ENCODE data around the gene VIPR1. TPM values are rescaled to one million over a fixed set of nuclear protein-coding genes. Genes with fewer than 3 reads are reported as not detected.
A peak's percentile ranks its signal among the peaks of the same experiment; 100 is the strongest.

The VIPR1 gene
- total RNA-seq, 1 donor from 2014 or later = 0.88 TPM

DNA sequence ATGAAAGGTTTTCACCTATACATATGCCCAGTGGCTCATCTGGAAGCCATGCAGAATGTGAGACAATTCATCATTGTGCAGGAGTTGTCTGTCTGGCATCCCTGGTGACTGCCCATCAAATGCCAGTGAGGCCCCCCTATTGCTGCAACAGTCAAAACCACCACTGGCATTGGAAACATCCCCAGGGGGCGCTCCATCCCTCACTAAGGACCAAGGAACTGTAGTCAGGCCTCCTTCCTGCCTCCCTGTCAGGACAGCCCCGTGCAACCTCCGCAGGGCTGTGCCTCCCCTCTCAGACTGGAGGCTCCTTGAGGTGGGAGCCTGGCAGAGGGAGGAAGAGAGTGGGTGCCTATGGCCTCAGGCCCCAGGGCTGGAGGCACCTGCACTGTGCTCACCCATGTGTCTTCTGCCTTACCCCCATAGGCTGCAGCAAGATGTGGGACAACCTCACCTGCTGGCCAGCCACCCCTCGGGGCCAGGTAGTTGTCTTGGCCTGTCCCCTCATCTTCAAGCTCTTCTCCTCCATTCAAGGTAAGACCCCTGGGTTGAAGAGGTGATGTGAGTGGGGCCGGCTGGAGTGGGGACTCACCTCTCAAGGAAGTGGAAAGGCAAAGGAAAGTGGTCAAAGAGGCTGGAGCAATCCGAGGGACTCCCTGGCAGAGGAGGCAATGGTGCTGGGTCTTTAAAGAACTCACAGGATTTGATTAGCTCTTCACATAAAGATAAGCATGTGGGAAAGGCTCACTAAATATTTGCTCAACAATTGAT is 16.5 kb downstream of the VIPR1 start:
- intact Hi-C loops (cut with micrococcal nuclease) = no loop called here

DNA sequence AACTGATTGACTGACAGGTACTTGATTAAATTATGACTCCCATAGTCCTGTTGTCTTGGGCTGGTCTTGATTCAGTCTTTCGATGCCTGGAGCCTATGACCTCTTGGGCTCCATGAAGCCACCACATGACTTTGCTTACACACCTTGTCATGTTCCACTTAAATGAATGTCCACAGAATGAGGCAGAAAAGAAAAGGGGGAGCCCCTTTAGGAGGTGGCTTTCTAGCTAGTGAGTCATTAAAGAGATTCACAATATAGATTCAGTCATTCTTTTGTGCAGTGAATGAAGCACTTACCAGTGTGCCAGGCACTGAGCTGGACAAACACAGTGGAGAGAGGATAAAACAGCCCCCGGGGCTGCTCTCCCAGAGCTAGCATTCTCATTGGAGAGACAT is 17.1 kb downstream of the VIPR1 start:
- H3K9me3 Mint-ChIP-seq = no peaks in the 10 kb centered on the region

More for the DNA sequence above, 16.5 kb downstream of the VIPR1 start:
- Mint-ChIP-seq H3K27me3 (ENCODE audit: insufficient read depth) (no peaks in the 10 kb centered on the region), H3K4me1 (ENCODE audit: low read depth) (peaks cover 15% of the 10 kb centered on the region), H3K27ac (no peak overlapping the region), H3K4me3 (no peak overlapping the region), H3K36me3 (ENCODE audit: low read depth) (peaks cover 2% of the 10 kb centered on the region), H3K9me3 (no peaks in the 10 kb centered on the region)
- peak; percentile 12 for DNase-seq (ENCODE audit: low spot score)

DNA sequence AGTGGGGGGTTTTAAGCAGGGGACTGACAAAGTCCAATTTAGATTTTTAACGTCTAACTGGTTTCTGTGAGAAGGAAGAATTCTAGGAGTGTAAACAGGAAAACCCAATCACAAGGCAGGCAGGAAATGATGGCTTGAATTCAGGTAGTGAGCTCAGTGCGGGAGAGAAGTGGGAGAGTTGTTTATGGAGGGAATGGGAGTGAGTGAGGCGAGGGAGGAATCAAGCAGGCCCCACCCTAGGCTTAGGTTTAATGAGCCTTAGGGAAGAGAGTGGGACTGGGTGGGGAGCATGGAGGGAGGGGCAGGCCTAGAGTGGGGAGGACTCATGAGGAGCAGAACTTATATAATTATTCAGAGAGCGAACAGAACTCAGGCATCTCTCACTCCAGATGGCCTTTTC is 17.9 kb downstream of the VIPR1 start:
- Mint-ChIP-seq H3K27me3 (ENCODE audit: insufficient read depth) (no peaks in the 10 kb centered on the region), H3K27ac (peak overlapping the region; percentile 19), H3K36me3 (ENCODE audit: low read depth) (peaks cover 2% of the 10 kb centered on the region), H3K4me1 (ENCODE audit: low read depth) (peaks cover 15% of the 10 kb centered on the region), H3K9me3 (no peaks in the 10 kb centered on the region), H3K4me3 (no peak overlapping the region)
- intact Hi-C loops (cut with micrococcal nuclease) = no loop called here
- DNase-seq (ENCODE audit: low spot score) = no peak

More for the DNA sequence above, 17.1 kb downstream of the VIPR1 start:
- Mint-ChIP-seq H3K4me1 (ENCODE audit: low read depth) (peaks cover 15% of the 10 kb centered on the region), H3K4me3 (peak overlapping the region; percentile 24), H3K27ac (no peak overlapping the region), H3K27me3 (ENCODE audit: insufficient read depth) (no peaks in the 10 kb centered on the region), H3K36me3 (ENCODE audit: low read depth) (peaks cover 2% of the 10 kb centered on the region)
- intact Hi-C loops (cut with micrococcal nuclease) = no loop called here
- no peak for DNase-seq (ENCODE audit: low spot score)

DNA sequence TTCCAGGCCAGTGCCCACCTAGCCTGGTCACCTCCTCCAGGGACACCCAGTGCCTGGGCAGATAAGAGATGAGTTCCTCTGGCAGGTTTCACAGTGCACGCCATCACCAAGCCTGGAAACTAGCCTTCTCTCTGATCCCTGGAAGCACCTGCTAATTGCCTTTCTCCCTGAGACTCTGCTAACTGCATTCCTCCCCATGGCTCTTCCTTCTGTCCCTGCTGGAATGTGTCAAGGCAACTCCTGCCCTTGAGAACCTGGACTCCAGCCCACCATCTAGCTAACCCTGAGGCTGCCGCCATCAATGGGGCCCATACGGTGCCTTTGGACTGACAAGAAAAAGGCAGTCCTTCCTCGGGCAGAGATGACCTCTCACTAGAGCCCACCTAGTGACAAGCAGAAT is 18.5 kb downstream of the VIPR1 start:
- H3K27me3 Mint-ChIP-seq (ENCODE audit: insufficient read depth) = no peaks in the 10 kb centered on the region
- no peaks in the 10 kb centered on the region for H3K9me3 Mint-ChIP-seq
- no peak overlapping the region for H3K27ac Mint-ChIP-seq
- peaks cover 2% of the 10 kb centered on the region for H3K36me3 Mint-ChIP-seq (ENCODE audit: low read depth)
- no peak overlapping the region for H3K4me3 Mint-ChIP-seq
- intact Hi-C loops (cut with micrococcal nuclease) = no loop called here
- no peak for DNase-seq (ENCODE audit: low spot score)
- peaks cover 15% of the 10 kb centered on the region for H3K4me1 Mint-ChIP-seq (ENCODE audit: low read depth)

DNA sequence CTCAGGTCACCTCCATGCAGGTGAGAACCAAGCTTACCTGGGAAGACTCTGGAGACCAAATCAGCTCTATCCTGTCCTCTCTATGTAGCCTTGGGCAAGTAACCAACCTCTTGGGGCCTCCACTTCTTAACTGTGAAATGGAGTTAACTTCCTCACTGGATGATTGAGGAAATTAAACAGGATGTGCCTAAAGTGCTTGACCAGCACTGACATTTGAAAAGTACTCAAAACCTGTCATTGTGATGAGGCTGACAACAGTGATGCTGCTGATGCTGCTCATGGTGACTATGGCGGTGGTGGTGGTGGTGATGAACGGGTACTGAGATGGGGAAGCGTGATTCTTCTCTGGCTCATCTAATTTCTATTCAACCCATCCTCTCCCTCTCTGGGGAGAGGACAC is 22.3 kb downstream of the VIPR1 start:
- Mint-ChIP-seq H3K4me1 (ENCODE audit: low read depth) (peaks cover 35% of the 10 kb centered on the region), H3K36me3 (ENCODE audit: low read depth) (peaks cover 2% of the 10 kb centered on the region), H3K27me3 (ENCODE audit: insufficient read depth) (no peaks in the 10 kb centered on the region), H3K4me3 (no peak overlapping the region), H3K9me3 (no peaks in the 10 kb centered on the region), H3K27ac (no peak overlapping the region)
- intact Hi-C loops (cut with micrococcal nuclease) = no loop called here
- no peak for DNase-seq (ENCODE audit: low spot score)

DNA sequence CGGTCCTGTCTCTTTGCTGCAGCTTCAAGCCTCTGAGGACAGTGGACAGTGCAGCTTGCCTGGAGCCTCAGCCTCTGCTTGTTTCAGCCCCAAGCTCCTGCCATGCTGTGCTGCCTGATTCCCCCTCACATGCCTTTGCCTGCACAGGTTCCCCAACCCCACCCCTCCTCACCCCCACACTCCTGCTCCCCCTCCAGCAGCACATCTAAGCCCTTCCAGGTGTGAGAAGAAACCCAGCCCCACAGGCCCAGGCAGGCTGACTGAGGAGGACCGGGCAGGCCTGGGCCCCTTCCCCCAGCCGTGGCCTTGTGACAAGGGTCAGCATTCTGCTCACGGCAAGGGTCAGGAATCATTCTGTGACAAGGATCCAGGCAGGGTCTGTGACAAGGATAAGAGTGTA is 22.8 kb downstream of the VIPR1 start:
- no peak for DNase-seq (ENCODE audit: low spot score)
- no peak overlapping the region for H3K4me3 Mint-ChIP-seq
- H3K27me3 Mint-ChIP-seq (ENCODE audit: insufficient read depth) = no peaks in the 10 kb centered on the region
- H3K36me3 Mint-ChIP-seq (ENCODE audit: low read depth) = peaks cover 5% of the 10 kb centered on the region
- no peaks in the 10 kb centered on the region for H3K9me3 Mint-ChIP-seq
- peaks cover 35% of the 10 kb centered on the region for H3K4me1 Mint-ChIP-seq (ENCODE audit: low read depth)
- intact Hi-C loops (cut with micrococcal nuclease) = no loop called here
- H3K27ac Mint-ChIP-seq = no peak overlapping the region

DNA sequence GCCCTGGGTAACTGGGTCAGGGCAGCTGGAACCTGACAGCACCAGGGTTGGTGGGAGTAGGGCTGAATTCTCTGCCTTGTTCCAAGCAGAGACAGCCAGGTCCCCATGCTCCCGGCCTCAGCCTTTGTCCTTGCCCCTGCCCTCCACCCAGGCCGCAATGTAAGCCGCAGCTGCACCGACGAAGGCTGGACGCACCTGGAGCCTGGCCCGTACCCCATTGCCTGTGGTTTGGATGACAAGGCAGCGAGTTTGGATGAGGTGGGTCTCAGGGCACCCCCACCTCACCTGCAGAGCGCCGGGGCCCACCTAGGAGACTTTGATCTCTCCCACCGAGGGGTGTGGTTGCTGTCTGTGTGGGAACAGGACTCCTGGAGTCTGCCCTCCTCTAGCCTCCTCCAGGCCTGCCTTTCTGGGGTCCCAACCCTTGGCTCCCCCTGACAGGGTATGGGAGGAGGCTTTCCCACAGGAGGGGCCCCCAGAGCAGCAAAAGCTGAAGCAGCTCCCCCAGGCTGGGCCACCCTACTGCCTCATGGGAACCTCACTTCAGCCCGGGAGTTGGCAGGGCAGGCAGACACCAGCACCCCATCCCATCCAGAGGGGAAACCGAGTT is 23.4 kb downstream of the VIPR1 start:
- Mint-ChIP-seq H3K4me3 (no peak overlapping the region), H3K4me1 (ENCODE audit: low read depth) (peaks cover 35% of the 10 kb centered on the region), H3K36me3 (ENCODE audit: low read depth) (peaks cover 6% of the 10 kb centered on the region), H3K27ac (no peak overlapping the region), H3K9me3 (no peaks in the 10 kb centered on the region), H3K27me3 (ENCODE audit: insufficient read depth) (no peaks in the 10 kb centered on the region)
- intact Hi-C loops (cut with micrococcal nuclease) = no loop called here
- DNase-seq (ENCODE audit: low spot score) = no peak

DNA sequence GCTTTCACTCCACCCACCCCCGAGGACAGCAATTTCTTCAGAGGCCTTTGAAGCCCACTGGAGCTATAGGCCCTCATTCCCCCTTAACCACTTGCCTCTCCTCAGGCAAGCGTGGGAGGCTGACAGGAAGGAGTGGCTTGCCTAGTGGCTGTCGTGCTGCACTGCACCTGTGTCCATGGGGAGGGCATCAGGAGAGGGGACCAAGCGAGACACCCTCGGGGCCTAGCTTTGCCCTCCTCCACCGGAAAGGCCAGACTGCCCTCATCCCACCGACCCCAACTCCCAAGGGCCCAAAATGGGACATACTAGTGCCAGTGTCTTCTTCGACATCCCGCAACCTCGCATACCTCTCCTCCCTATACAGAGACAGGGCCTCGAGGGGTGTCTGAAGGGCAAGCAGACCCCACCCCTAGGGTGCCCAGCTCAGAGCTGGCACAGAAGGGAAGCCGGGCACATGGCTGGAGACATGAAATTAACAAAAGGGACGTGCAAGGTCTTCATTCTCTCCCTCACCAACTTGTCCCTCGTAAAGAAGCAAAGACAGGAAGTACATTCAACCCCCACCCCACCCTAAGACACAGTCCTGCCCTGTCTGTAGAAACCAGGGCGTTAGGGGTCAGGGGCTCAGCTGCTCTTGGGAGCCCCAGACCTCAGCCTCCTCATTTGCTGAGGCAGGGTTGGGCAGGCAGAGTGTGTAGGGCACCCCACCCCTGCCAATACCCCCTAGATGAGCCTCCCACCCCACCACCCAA is 24.3 kb downstream of the VIPR1 start:
- Mint-ChIP-seq H3K27me3 (ENCODE audit: insufficient read depth) (no peaks in the 10 kb centered on the region), H3K27ac (peak overlapping the region; percentile 52), H3K36me3 (ENCODE audit: low read depth) (peaks cover 6% of the 10 kb centered on the region), H3K9me3 (no peaks in the 10 kb centered on the region), H3K4me1 (ENCODE audit: low read depth) (peaks cover 38% of the 10 kb centered on the region), H3K4me3 (peak overlapping the region; percentile 51)
- intact Hi-C loops (cut with micrococcal nuclease) = no loop called here
- peak; percentile 15 for DNase-seq (ENCODE audit: low spot score)

DNA sequence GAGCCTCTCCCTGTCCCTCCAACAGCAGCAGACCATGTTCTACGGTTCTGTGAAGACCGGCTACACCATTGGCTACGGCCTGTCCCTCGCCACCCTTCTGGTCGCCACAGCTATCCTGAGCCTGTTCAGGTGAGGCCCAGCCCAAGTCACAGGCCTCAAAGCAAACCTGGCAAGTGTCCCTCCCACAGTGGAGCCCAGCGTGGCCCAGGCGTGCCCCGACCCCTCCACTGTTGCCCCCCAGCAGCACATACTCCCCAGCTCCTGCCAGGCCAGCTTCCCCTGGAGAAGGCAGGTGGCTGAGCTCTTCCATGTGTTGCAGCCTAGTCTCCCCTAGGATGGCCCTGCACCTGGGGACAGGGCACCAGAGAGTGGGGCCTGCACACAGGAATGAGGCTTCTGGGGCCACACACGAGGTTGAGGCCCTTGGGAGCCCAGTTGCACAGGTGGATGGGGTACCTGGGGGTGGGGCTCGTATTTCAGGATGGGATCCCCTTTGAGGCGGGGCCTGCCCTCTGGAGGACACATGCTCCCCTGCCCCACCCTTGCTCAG is 25.0 kb downstream of the VIPR1 start:
- intact Hi-C loops (cut with micrococcal nuclease) = no loop called here
- Mint-ChIP-seq H3K27ac (no peak overlapping the region), H3K9me3 (no peaks in the 10 kb centered on the region), H3K4me1 (ENCODE audit: low read depth) (peaks cover 41% of the 10 kb centered on the region), H3K27me3 (ENCODE audit: insufficient read depth) (no peaks in the 10 kb centered on the region), H3K4me3 (no peak overlapping the region), H3K36me3 (ENCODE audit: low read depth) (peaks cover 6% of the 10 kb centered on the region)
- no peak for DNase-seq (ENCODE audit: low spot score)

DNA sequence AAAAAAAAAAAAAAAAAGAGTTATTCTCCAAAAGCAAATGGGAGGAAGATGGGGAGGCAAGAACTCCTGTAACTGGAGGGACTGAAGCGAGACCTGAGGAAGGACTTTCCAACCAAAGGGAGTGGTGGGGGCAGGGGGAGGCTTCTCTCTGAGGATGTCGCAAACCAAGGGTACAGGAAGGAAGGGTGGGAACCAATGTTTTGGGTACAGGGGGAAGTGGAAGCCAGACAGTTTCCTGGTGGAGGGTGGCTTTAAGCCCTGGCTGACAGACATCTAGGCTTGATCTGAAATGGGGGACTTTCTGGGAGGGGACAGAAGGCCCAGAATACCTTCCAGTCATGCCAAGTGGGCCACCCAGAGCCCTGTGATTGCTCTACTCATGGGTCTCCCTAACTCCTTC is 27.0 kb downstream of the VIPR1 start:
- DNase-seq (ENCODE audit: low spot score) = no peak
- Mint-ChIP-seq H3K27ac (no peak overlapping the region), H3K4me3 (no peak overlapping the region), H3K27me3 (ENCODE audit: insufficient read depth) (no peaks in the 10 kb centered on the region), H3K36me3 (ENCODE audit: low read depth) (peaks cover 6% of the 10 kb centered on the region), H3K4me1 (ENCODE audit: low read depth) (peaks cover 46% of the 10 kb centered on the region), H3K9me3 (no peaks in the 10 kb centered on the region)
- intact Hi-C loops (cut with micrococcal nuclease) = no loop called here

DNA sequence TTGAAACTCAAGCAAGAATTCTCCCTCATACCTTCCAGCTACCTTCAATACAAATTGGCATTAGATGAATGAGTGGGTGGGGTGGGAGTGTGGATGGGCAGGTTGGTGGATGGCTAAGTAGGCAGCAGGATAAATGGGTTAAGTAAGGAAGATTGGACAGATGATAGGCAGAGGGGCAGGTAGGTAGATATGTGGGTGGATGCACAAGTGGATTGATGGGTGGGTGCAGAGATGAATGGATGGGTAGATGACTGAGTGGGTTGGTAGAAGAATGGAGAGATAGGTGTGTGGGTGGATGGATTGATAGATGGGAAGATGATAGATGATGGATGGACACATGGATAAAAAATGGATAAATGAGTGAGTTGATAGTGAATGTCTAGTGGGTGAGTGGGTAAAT is 27.6 kb downstream of the VIPR1 start:
- Mint-ChIP-seq H3K27ac (no peak overlapping the region), H3K4me1 (ENCODE audit: low read depth) (peaks cover 46% of the 10 kb centered on the region), H3K9me3 (no peaks in the 10 kb centered on the region), H3K4me3 (peak overlapping the region; percentile 15), H3K36me3 (ENCODE audit: low read depth) (peaks cover 6% of the 10 kb centered on the region), H3K27me3 (ENCODE audit: insufficient read depth) (no peaks in the 10 kb centered on the region)
- intact Hi-C loops (cut with micrococcal nuclease) = no loop called here
- no peak for DNase-seq (ENCODE audit: low spot score)

DNA sequence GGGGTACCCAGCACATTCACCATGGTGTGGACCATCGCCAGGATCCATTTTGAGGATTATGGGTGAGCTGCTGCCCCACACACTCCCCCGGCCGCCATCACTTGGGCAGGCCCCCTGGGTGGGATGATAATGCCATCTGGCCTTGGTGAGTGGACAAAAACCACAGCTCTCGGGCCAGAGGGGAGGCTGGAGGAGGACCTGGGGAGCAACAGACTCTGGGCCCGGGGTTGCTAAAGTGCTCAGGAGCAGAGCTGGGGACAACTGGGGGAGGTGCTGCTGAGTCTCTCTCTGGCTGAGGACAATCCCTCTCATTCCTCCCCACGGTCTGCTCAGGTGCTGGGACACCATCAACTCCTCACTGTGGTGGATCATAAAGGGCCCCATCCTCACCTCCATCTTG is 29.0 kb downstream of the VIPR1 start:
- peaks cover 6% of the 10 kb centered on the region for H3K36me3 Mint-ChIP-seq (ENCODE audit: low read depth)
- H3K4me3 Mint-ChIP-seq = no peak overlapping the region
- peaks cover 44% of the 10 kb centered on the region for H3K4me1 Mint-ChIP-seq (ENCODE audit: low read depth)
- H3K27ac Mint-ChIP-seq = no peak overlapping the region
- no peaks in the 10 kb centered on the region for H3K9me3 Mint-ChIP-seq
- peaks cover 2% of the 10 kb centered on the region for H3K27me3 Mint-ChIP-seq (ENCODE audit: insufficient read depth)
- DNase-seq (ENCODE audit: low spot score) = no peak
- intact Hi-C loops (cut with micrococcal nuclease) = no loop called here

DNA sequence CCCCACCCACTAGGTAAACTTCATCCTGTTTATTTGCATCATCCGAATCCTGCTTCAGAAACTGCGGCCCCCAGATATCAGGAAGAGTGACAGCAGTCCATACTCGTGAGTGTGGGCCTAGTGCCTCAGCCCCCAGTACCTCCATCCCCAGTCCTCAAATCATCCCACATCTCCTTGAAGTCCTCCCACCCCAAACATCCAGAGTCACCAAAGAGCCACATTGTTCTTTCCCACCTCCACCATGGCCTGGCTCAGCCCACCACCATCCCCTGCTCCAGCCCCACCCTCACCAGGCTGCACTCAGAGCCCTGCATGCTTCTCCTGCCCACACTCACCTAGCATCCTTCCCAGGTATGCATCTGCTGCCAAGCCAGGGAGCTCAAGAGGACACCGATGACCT is 29.8 kb downstream of the VIPR1 start:
- Mint-ChIP-seq H3K27ac (no peak overlapping the region), H3K36me3 (ENCODE audit: low read depth) (peaks cover 6% of the 10 kb centered on the region), H3K9me3 (no peaks in the 10 kb centered on the region), H3K4me3 (no peak overlapping the region), H3K4me1 (ENCODE audit: low read depth) (peaks cover 37% of the 10 kb centered on the region), H3K27me3 (ENCODE audit: insufficient read depth) (peaks cover 2% of the 10 kb centered on the region)
- DNase-seq (ENCODE audit: low spot score) = no peak
- intact Hi-C loops (cut with micrococcal nuclease) = no loop called here

All from activated T-helper 1 cell treated with anti-CD3 and anti-CD28 coated beads, Interleukin-12 subunit alpha, Interleukin-12 subunit beta, Interleukin-2, Interleukin-4 antibody, amounts not matched to agents 30 ng/mL and 10 ng/mL and 1 ng/mL, durations not matched to agents 14 hours and 24 hours and 36 hours (primary cell).